Thyroid gland (tissue), 4 donors: Measurements from ENCODE around the gene PPM1F. TPM values are rescaled to one million over a fixed set of nuclear protein-coding genes. Genes with fewer than 3 reads are reported as not detected.

Source experiments
- DNase-seq, 2 donors: peaks; one replicate each; pipeline ENCODE4 v3.0.0-alpha.2; 2019
- H3K27ac ChIP-seq, 3 donors: fragments of 200-600 bp; sonication (generic); 1 replicate in 2 of 3; 2 replicates in 1 of 3; pipeline ENCODE4 v1.5.1; 2016 to 2019; ENCODE audit warnings: mild to moderate bottlenecking in 1 of 3, moderate library complexity in 1 of 3
- H3K27me3 ChIP-seq: fragments of 200-600 bp; sonication (generic); one replicate; pipeline ENCODE4 v1.5.1; 2019
- H3K36me3 ChIP-seq, 2 donors: fragments of 200-600 bp; sonication (generic); one replicate each; pipeline ENCODE4 v1.5.1; 2016 to 2019
- H3K4me1 ChIP-seq, 2 donors: fragments of 200-600 bp; sonication (generic); one replicate each; pipeline ENCODE4 v1.5.1; 2017 to 2019
- H3K4me3 ChIP-seq, 3 donors: fragments of 200-600 bp; sonication (generic); replicated peaks in 1 of 3; 1 replicate in 2 of 3; 2 replicates in 1 of 3; pipeline ENCODE4 v1.5.1; 2016; ENCODE audit warnings: mild to moderate bottlenecking in 1 of 3
- H3K9me3 ChIP-seq: fragments of 200-600 bp; sonication (generic); one replicate; pipeline ENCODE4 v1.5.1; 2017
- POLR2A ChIP-seq, 2 donors: fragments of 450-650 bp; IDR thresholded peaks; one replicate each; pipeline ENCODE4 v1.6.1; 2017; ENCODE audit warnings: antibody characterized with exemption in 2 of 2, mild to moderate bottlenecking in 2 of 2, moderate library complexity in 1 of 2
- WGBS, 2 donors: methylation state at CpG; one replicate each; pipeline ENCODE4 v1.1.5; 2017; 5-methylcytosine and 5-hydroxymethylcytosine counted together
- intact Hi-C: fragments of 100-400 bp; cut with DNase I; formaldehyde crosslinking; loops from one replicate; pipeline ENCODE4 v1.15.1; 2023
- total RNA-seq, 4 donors: library from RNA; depleted of rRNA; stranded (reverse); fragments of >200 nt; gene quantifications; one replicate each; pipeline ENCODE4 v1.2.3, GENCODE V29; 2016
- TF ChIP-seq, protein P1 (sequence below), 6 experiments: fragments of 200-600 bp in 3 of 6; fragments of 450-650 bp in 3 of 6; sonication (generic) in 3 of 6; IDR thresholded peaks; one replicate each; pipeline ENCODE4 v1.5.1; 2016 to 2019; ENCODE audit warnings: antibody characterized with exemption in 6 of 6, mild to moderate bottlenecking in 2 of 6, inconsistent platforms in 1 of 6, moderate library complexity in 1 of 6

PPM1F gene
- total RNA-seq, 4 donors from 2014 or later: 19.5 to 27.5 (median 26.2) TPM

DNA sequence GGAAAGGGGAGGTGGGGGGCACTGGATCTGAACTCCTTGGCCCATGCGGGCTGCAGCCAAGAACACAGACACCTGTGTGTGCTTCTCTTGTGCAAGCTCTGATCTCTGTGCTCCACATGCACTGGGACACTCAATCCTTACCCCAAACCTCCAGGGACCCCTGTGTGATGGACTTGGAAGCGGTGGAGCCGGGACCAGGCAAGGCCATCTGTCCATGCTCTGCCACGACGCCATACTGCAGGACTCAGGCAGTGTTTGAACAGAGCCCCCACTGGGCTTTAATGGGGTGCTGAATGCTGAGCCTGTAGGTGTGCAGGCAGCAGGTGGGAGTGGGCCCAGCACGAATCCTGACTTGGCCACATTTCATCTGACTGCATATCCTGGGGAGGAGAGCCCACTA is 23.4 kb downstream of the PPM1F start:
- intact Hi-C loops: no loop called here
- H3K4me3 ChIP-seq: no peak overlapping the region
- H3K27ac ChIP-seq: no peak overlapping the region
- TF ChIP-seq POLR2A (IDR thresholded peaks at IDR 0.05): no peak
- TF ChIP-seq, protein P1, sequence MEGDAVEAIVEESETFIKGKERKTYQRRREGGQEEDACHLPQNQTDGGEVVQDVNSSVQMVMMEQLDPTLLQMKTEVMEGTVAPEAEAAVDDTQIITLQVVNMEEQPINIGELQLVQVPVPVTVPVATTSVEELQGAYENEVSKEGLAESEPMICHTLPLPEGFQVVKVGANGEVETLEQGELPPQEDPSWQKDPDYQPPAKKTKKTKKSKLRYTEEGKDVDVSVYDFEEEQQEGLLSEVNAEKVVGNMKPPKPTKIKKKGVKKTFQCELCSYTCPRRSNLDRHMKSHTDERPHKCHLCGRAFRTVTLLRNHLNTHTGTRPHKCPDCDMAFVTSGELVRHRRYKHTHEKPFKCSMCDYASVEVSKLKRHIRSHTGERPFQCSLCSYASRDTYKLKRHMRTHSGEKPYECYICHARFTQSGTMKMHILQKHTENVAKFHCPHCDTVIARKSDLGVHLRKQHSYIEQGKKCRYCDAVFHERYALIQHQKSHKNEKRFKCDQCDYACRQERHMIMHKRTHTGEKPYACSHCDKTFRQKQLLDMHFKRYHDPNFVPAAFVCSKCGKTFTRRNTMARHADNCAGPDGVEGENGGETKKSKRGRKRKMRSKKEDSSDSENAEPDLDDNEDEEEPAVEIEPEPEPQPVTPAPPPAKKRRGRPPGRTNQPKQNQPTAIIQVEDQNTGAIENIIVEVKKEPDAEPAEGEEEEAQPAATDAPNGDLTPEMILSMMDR (IDR thresholded peaks at IDR 0.05): no peak
- peaks cover 40 to 43% of the 10 kb centered on the region in 2 donors for H3K36me3 ChIP-seq
- WGBS, 2 donors: 89 to 91% methylated on average over 5 to 6 of the region's 6 CpGs
- DNase-seq: no peak
- no peaks in the 10 kb centered on the region for H3K9me3 ChIP-seq
- no peaks in the 10 kb centered on the region for H3K27me3 ChIP-seq
- no peaks in the 10 kb centered on the region for H3K4me1 ChIP-seq

DNA sequence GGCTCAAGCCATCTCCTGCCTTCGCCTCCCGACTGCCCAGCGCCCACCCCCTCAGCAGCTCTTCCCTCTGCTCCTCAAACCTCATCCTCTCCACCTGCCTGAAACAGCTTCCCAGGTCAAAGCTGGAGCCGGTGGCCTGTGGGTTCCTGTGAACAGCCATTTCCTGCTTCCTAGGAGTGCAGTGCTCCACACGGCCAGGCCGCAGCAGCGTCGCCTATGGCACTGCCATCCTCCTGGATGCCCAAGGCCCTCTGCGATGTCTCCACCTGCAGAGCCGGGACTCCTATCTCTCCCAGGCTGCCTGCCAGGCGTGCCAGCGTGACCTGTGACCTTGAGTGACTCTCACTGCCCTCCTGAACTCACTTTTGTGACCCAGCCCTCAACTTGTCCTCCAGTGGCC is 24.6 kb downstream of the PPM1F start:
- Histone ChIP-seq H3K27me3 (no peaks in the 10 kb centered on the region), H3K4me3 (no peak overlapping the region), H3K27ac (no peak overlapping the region), H3K36me3 (peaks cover 33 to 38% of the 10 kb centered on the region in 2 donors), H3K4me1 (no peaks in the 10 kb centered on the region), H3K9me3 (no peaks in the 10 kb centered on the region)
- WGBS, 2 donors: 85% methylated on average over 12 of the region's 12 CpGs
- intact Hi-C loops: no loop called here
- TF ChIP-seq, protein P1 (IDR thresholded peaks at IDR 0.05): no peak
- TF ChIP-seq POLR2A (IDR thresholded peaks at IDR 0.05): no peak
- DNase-seq: no peak

DNA sequence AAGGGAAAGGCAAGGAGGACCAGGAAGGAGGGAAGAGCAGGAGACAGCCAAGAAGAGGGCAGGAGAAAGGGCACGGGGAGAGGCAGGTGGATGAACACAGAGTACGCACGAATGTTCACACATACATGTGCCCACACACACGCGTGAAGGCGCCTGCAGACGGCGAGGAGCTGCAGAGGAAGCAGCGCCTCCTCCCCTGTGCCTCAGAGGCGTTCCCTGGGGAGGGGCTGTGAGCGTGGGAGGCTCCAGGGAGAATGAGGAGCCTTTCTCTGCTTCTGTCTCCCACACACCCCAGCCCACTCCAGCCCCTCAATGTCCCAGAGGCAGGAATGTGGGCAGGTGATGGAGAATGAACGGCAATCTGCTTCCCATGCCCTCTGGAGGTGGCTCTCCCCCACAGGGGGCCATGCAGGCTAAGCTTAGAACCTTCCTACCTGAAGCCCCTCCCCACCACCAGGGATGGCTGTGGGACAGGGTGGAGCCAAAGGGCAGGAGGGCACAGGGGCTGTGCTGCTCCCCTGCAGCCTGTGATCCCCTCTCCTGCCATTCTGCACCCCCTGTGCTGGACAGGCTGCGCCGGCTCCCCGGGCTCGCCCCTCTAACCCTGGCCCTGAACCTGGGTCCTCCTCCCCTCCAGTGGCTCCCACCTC is 25.3 kb downstream of the PPM1F start:
- H3K9me3 ChIP-seq: no peaks in the 10 kb centered on the region
- H3K36me3 ChIP-seq: peaks cover 27 to 40% of the 10 kb centered on the region in 2 donors
- TF ChIP-seq POLR2A (IDR thresholded peaks at IDR 0.05): no peak
- TF ChIP-seq, protein P1 (IDR thresholded peaks at IDR 0.05): no peak
- H3K27ac ChIP-seq: no peak overlapping the region
- no peak overlapping the region for H3K4me3 ChIP-seq
- WGBS, 2 donors: 88 to 91% methylated on average over 15 to 16 of the region's 16 CpGs
- no peaks in the 10 kb centered on the region for H3K4me1 ChIP-seq
- DNase-seq: no peak
- intact Hi-C loops: no loop called here
- H3K27me3 ChIP-seq: no peaks in the 10 kb centered on the region

DNA sequence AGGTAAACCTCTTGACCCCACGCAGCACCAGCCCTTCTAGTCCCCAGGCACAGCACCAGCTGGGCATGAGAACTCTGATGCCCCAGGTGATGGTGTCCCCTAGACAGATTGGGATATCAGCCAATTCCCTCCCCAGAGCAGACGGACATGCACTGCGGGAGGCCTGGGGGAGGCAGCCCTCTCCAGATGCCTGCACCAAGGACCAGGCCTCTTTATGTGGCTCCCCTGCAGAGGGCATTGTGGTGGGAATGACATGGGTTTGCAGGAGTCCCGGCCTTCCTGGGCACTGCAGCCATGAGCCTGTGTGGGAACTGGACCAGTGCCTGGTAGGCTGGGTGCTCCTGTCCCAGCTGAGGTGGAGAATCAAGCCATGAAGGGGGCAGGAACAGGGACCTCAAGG is 25.9 kb downstream of the PPM1F start:
- H3K27ac ChIP-seq: no peak overlapping the region

DNA sequence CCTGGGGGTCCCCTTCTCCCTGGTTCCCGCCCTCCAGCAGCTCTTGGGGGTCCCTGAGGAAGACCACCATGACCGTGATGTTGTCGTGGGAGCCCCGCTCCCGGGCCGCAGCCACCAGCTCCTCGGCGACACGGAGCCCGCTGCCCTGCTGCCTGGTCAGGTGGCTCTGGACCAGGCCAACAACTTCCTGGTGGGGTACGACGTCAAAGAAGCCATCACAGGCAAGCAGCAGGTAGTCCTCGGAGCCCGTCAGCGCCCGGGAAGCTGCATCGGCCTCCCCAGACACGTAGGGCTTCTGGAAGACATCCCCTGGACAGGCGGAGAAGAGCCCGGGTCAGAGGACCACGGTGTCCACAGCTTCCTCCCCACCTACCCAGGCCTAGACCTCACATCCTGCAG is 29.5 kb downstream of the PPM1F start:
- no peak overlapping the region for H3K4me3 ChIP-seq
- H3K4me1 ChIP-seq: no peaks in the 10 kb centered on the region
- TF ChIP-seq POLR2A (IDR thresholded peaks at IDR 0.05): no peak
- TF ChIP-seq, protein P1 (IDR thresholded peaks at IDR 0.05): no peak
- 86 to 97% methylated on average over 1 to 5 of the region's 21 CpGs for WGBS, 2 donors
- DNase-seq: no peak
- H3K36me3 ChIP-seq: peaks cover 3 to 10% of the 10 kb centered on the region in 2 donors
- H3K9me3 ChIP-seq: no peaks in the 10 kb centered on the region
- no peak overlapping the region for H3K27ac ChIP-seq
- intact Hi-C loops: no loop called here
- no peaks in the 10 kb centered on the region for H3K27me3 ChIP-seq

More for the DNA sequence above, 25.9 kb downstream of the PPM1F start:
- TF ChIP-seq POLR2A (IDR thresholded peaks at IDR 0.05): no peak
- TF ChIP-seq, protein P1 (IDR thresholded peaks at IDR 0.05): no peak
- WGBS, 2 donors: 72 to 76% methylated on average over 3 to 4 of the region's 4 CpGs
- Histone ChIP-seq H3K4me1 (no peaks in the 10 kb centered on the region), H3K4me3 (no peak overlapping the region), H3K9me3 (no peaks in the 10 kb centered on the region), H3K36me3 (peaks cover 25 to 40% of the 10 kb centered on the region in 2 donors), H3K27me3 (no peaks in the 10 kb centered on the region)
- intact Hi-C loops: no loop called here
- DNase-seq: no peak
